Neural crest cell (in vitro differentiated cells): ENCODE data around the gene HSPBP1. TPM values are rescaled to one million over a fixed set of nuclear protein-coding genes. Genes with fewer than 3 reads are reported as not detected.

Experiments used
- DNase-seq: peaks from one replicate; pipeline ENCODE4 v3.0.0; 2021; ENCODE audit warnings: low read depth, mixed read lengths, low spot score
- H3K27ac Mint-ChIP-seq: one replicate; pipeline ENCODE4 v1.8.0; 2021; ENCODE audit warnings: mild to moderate bottlenecking, mixed read lengths; ENCODE audit not compliant: unreplicated experiment
- H3K27me3 Mint-ChIP-seq: 2 replicates; pipeline ENCODE4 v1.8.0; 2021; ENCODE audit warnings: low read depth, mild to moderate bottlenecking, mixed read lengths
- H3K36me3 Mint-ChIP-seq: 2 replicates; pipeline ENCODE4 v1.8.0; 2021; ENCODE audit warnings: low read depth, mild to moderate bottlenecking, mixed read lengths
- H3K4me1 Mint-ChIP-seq: 2 replicates; pipeline ENCODE4 v1.8.0; 2021; ENCODE audit warnings: mixed read lengths
- H3K4me3 Mint-ChIP-seq: one replicate; pipeline ENCODE4 v1.8.0; 2021; ENCODE audit warnings: mild to moderate bottlenecking, mixed read lengths
- H3K9me3 Mint-ChIP-seq: 2 replicates; pipeline ENCODE4 v1.8.0; 2021; ENCODE audit warnings: mixed read lengths
- total RNA-seq: library from RNA; stranded (reverse); gene quantifications from 2 replicates; pipeline ENCODE4 v1.2.1, GENCODE V29; 2021
- TF ChIP-seq, protein P1 (sequence below): fragments of 200-600 bp; sonication (generic); conservative IDR thresholded peaks from 2 replicates; pipeline ENCODE4 v1.5.0; 2021; ENCODE audit warnings: antibody characterized with exemption, mild to moderate bottlenecking

HSPBP1 gene
- total RNA-seq, 1 donor from 2014 or later = 54.7 TPM

DNA sequence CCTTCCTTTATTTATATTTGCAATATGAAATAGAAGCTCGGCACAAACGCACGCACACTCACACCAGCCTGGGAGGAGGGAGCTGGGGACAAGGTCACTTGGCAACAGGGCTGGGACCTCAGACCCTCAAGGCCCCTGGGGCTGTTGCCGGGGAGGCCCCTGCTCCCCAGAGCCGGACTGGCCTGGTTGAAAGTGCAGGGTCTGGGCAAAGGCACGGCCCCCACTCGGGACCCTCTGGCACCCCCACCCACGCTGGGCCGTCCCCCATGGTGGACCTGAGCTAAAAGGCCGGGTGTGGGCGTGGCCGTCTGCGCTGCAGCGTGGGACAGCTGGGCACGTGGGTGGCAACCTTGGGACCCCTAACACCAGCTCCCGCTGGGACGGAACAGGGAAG, 50.1 kb downstream of the HSPBP1 start:
- TF ChIP-seq, protein P1, sequence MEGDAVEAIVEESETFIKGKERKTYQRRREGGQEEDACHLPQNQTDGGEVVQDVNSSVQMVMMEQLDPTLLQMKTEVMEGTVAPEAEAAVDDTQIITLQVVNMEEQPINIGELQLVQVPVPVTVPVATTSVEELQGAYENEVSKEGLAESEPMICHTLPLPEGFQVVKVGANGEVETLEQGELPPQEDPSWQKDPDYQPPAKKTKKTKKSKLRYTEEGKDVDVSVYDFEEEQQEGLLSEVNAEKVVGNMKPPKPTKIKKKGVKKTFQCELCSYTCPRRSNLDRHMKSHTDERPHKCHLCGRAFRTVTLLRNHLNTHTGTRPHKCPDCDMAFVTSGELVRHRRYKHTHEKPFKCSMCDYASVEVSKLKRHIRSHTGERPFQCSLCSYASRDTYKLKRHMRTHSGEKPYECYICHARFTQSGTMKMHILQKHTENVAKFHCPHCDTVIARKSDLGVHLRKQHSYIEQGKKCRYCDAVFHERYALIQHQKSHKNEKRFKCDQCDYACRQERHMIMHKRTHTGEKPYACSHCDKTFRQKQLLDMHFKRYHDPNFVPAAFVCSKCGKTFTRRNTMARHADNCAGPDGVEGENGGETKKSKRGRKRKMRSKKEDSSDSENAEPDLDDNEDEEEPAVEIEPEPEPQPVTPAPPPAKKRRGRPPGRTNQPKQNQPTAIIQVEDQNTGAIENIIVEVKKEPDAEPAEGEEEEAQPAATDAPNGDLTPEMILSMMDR = no peak
- H3K9me3 Mint-ChIP-seq = no peaks in the 10 kb centered on the region
- no peak for DNase-seq
- H3K36me3 Mint-ChIP-seq = no peaks in the 10 kb centered on the region
- H3K4me1 Mint-ChIP-seq = no peaks in the 10 kb centered on the region
- H3K27ac Mint-ChIP-seq = no peak overlapping the region
- no peak overlapping the region for H3K4me3 Mint-ChIP-seq
- no peaks in the 10 kb centered on the region for H3K27me3 Mint-ChIP-seq

DNA sequence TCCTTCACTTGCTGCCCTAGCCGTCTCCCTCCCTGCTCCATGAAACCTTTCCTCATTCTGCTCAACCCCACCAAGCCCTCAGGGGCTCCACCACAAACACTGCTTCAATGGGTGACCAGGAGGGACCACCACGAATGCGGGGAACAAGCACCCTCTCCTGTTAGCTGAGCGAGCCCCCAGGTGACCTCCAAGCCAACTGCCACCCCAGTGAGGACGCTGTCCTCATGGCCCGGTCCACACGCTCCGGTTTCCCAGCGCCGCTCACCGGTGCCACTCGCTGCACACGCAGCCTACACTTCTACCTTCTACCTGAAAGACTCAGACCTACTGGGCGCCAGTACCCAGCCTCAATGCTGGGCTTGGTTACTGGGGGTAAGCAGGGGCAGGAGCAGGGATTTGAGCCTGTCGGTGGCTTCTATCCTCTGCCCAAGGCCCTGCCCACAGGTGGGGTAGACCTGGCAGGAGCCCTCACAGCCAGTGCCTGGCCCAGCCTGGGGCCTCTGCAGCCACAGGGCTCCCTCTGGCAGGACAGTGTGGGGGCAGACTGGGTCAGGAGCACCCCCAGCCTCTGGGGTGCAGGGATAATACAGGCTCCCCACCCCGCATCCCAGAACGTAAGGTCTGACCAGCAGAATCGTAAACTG, 50.6 kb downstream of the HSPBP1 start:
- Mint-ChIP-seq H3K27me3 (no peaks in the 10 kb centered on the region), H3K9me3 (no peaks in the 10 kb centered on the region), H3K4me1 (no peaks in the 10 kb centered on the region), H3K27ac (no peak overlapping the region), H3K36me3 (no peaks in the 10 kb centered on the region), H3K4me3 (no peak overlapping the region)
- no peak for DNase-seq
- TF ChIP-seq, protein P1 = no peak

DNA sequence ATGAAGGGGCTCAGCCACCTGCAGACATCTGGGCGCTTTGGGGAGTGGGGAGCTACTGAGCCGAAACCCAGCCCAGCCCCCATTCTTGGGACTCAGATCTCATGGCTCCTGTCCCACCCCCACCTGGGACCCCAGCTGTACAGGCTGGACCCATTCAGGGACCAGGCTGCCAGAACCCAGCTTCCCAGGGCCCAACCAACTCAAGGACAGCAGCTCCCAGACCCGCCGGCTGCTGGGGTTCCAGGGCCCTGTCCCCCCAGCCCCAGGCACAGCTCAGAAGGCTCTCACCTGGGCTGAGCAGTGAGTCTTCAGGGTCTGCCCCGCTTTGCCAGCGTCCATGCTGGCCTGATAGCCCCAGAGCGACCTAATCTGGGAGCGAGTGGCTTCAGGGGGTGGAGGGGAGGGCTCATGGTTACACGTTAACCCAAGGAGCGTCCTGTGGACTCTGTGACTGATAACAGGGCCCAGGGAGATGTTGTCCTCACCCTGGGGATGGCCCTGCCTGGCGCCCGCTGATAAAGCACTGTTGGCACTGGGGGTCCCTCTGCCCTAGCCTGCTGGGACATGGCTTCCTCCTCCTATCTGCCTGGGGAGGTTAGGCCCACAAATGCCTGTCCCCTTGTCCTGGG, 51.4 kb downstream of the HSPBP1 start, which contains the start of gene TMEM86B:
TSS of gene TMEM86B (minus strand) at position 361 of the 629 bp plus-strand sequence. CDS start at position 339, 22 bp downstream.
- no peaks in the 10 kb centered on the region for H3K36me3 Mint-ChIP-seq
- no peak for DNase-seq
- H3K4me1 Mint-ChIP-seq = no peaks in the 10 kb centered on the region
- H3K4me3 Mint-ChIP-seq = no peak within 1 kb of the TSS
- TF ChIP-seq, protein P1 = no peak
- no peaks in the 10 kb centered on the region for H3K27me3 Mint-ChIP-seq
- H3K9me3 Mint-ChIP-seq = no peaks in the 10 kb centered on the region
- peak within 1 kb of the TSS; percentile 43 for H3K27ac Mint-ChIP-seq

DNA sequence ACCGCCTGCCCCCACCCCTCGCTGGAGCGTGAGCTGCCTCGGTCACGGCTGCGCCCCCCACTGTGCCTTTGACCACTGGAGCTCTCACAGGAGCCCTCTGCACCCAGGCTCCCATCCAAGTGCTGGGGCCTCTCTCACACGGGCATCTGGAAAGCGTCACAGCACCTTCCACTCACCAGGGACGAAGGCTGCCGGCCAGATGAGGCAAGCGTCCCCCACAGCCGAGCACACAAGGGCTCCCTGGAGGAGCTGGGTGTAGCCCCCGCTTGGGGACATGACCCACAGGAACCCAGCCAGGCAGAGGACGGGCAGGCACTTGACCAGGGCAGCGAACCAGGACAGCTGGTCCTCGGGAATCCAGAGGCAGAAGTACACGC, 51.9 kb downstream of the HSPBP1 start:
- H3K4me3 Mint-ChIP-seq = no peak overlapping the region
- no peaks in the 10 kb centered on the region for H3K27me3 Mint-ChIP-seq
- H3K36me3 Mint-ChIP-seq = no peaks in the 10 kb centered on the region
- TF ChIP-seq, protein P1 = no peak
- no peak for DNase-seq
- peak overlapping the region; percentile 43 for H3K27ac Mint-ChIP-seq
- no peaks in the 10 kb centered on the region for H3K9me3 Mint-ChIP-seq
- H3K4me1 Mint-ChIP-seq = no peaks in the 10 kb centered on the region

DNA sequence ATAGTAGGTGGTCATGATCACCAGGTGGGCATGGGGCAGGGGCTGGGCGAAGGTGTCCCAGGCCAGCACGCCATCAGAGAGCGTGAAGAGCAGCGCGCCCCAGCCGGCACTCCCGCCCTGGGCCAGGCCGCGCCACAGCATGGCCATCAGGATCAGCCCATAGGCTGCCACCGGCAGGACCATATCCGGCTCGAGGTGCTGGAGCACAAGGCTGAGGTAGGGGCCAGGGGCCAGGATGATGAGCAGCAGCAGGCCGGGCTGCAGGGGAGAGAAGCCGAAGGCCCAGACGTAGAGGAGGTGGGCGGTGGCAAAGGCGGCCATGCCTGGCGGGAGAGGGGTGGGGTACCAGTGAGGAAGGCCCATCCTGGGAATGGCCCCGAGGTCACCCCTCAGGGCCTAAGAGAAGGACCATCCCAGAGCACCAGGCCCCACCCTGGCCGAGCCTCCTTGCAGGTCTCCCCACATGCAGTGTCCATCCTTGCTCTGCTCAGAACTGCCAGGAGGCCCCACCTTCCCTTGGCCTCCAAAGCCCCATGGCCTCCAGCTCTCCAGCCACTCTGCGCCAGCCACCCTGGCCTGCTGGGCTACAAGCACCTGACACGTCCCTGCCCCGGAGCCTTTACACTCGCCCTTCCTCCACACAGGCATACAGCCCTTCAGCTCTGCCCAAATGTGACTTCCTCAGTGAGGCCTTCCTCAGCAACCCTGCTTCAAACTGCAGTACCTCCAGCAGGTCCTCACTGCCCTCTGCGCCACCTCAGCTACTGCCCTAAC, 52.5 kb downstream of the HSPBP1 start:
- TF ChIP-seq, protein P1 = no peak
- H3K4me3 Mint-ChIP-seq = no peak overlapping the region
- H3K9me3 Mint-ChIP-seq = no peaks in the 10 kb centered on the region
- no peaks in the 10 kb centered on the region for H3K36me3 Mint-ChIP-seq
- no peak for DNase-seq
- no peaks in the 10 kb centered on the region for H3K4me1 Mint-ChIP-seq
- no peaks in the 10 kb centered on the region for H3K27me3 Mint-ChIP-seq
- no peak overlapping the region for H3K27ac Mint-ChIP-seq
